ENCODE data around the gene NPR1.
"Not testable (repeated sequence)": the region's sequence is repeated elsewhere in the genome, so short reads cannot be mapped to it uniquely, and the experiment has no call there.

NPR1 gene

DNA sequence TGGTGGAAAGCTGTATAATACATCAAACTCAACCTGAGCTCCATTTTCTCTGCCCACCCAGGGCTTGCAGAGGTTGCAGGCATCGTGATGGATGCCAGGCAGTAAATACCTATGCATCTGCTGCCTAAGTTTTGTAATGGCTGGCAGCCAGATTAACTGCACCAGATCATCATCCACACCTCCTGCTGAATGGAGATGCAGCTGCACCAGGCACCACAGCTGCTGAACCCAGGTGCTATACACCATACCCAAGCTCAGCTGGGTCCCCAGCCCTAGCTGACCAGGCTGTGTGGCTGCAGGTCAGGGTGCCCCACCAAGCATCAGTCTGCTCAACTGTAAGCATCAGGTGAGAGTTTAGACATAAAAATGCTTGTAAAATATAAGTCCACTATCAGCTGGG lies 26.7 kb upstream of the NPR1 start:
- no peak for DNase-seq

DNA sequence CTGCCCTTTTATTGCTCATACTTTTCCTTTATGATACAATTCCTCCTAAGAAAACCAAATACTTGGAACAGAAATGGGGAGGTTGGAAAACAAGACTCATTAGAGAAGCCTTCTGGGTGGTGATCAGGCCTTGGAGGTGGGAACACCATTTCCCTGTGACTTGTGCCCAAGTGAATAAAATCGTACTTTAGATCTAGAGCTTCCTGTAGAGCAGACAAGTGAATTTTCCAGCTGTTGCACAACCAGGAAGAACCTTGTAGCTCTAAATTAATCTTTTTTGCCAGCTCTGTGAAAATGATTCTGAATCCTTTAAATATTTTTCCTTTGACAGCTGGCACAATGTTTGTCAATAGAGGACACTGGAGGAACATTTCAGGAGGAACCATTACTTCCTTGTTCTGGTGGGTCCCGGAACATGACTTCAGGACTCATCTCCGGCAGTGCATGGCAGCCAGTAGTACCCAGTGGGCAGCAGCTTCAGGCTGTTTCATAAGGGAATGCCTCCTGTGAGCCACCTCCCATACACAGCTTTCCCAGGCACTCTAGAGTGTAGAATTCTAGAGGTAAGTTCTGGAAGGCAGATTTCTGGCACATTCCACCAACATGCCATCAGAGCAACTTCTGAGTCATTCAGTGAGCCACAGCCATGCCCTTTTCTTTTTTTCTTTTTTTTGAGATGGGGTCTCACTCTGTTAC lies 25.5 kb upstream of the NPR1 start:
- DNase-seq: no peak

GRCh38 chr1:153655333-153655732 lies 23.2 kb upstream of the NPR1 start:
- DNase-seq: no peak

GRCh38 chr1:153658400-153659174 lies 19.9 kb upstream of the NPR1 start, which contains the start of gene SNAPIN:
Gene SNAPIN (plus strand): TSS chr1:153658703. CDS start chr1:153658744, 41 bp downstream.
- peak; percentile 78 to 85 for DNase-seq

DNA sequence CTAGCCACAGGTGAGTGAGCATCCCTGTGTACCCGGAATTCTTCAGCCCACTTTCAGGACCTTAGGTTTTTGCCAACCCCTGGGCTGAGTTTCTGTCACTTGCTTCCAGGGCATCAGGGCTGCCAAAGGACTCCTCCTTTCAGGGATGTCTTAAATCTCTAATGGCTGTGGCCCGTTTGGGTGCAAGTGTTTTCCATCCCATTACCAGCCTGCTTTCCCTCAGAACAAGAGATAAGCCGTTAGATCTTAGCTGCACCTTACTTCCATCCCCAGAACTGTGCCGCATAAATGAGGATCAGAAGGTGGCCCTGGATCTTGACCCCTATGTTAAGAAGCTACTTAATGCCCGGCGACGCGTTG lies 19.3 kb upstream of the NPR1 start:
- DNase-seq: no peak

DNA sequence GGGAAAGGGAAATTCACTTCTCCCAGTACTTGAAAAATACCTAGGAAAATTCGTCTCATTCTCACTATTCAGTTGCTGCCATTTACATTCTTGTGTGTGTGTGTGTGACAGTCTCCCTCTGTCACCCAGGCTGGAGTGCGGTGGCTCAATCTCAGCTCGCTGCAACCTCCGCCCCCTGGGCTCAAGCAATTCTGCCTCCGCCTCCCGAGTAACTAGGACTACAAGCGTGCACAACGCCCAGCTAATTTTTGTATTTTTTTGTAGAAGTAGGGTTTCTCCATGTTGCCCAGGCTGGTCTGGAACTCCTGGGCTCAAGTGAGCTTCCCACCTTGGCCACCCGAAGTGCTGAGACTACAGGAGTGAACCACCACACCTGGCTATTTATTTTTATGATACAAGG lies 18.8 kb upstream of the NPR1 start:
- DNase-seq: no peak

DNA sequence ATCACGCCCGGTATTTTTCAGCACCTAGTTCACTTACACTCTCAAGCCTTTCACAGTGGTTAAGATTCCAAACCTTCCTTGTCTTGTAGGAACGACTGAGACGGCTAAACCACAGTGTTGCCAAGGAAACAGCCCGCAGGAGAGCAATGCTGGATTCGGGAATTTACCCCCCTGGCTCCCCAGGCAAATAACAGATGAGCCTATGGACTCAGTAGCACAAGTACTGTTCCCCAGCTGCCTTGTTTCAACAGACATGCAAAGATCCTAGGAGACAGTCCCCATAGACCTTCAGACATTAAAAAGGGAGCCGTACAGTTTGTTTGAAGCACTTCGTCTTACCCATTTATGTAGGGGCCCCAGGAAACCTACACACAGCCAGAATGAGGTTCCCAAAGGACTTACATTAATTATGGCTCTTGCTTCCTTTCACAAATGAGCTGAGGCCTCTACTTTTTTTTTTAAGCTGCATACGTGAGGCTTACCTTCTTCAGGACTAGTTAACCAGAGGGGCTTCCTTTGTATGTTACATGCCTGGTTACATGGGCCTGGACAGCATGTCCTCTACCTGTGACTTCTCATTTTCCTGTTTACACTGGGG lies 17.3 kb upstream of the NPR1 start:
- no peak for DNase-seq

DNA sequence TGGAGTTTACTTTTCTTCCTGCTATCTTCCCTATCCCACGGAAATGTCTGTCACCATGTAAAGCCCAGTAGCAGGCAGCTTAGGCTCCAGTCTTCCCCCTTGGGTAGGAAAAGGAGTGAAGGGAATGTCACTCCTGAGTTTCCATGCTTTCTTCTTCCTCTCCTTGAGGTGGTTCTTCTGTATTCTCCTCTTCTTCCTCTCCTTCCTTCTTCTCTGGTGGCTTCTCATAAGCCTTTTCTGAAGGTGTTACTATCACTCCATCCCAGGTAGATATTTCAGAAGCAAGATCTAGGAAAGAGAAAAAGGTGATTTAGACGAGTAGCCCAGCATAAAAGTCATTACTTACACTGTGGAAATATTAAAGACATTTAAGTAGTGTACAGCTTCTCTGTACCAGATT lies 16.2 kb upstream of the NPR1 start:
- DNase-seq: no peak

DNA sequence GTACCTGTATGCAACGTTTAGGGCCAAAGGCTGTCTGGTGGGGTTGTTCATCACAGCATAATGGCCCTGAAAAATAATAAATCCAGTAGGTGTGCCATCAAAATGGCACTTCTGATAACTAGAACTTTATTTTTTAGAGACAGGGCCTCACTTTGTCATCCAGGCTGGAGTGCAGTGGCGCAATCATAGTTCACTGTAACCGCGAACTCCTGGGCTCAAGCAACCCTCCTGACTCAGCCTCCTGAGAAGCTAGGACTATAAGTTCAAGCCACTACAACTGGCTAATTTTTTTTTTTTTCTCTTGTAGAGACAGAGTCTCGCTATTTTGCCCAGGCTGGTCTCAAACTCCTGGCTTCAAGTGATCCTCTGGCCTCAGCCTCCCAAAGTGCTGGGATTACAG lies 15.3 kb upstream of the NPR1 start:
- DNase-seq: peak; percentile 11 to 13

DNA sequence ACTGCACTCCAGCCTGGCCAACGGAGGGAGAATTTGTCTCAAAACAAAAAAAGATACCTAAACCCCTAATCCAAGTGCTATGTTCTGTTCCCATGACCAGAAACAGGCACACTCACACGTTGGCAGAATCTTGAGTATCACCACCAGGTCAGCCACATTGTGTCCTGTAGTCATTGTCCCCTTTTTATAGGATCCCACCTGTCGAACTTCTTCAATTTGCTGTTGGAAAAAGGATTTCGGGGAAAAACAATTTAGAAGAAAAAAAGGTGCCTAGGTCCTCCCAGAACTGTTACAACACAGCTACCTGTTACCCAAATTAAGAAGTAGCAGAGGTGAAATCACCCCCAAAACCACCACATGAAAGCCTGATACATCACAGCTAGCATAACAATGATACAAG lies 11.0 kb upstream of the NPR1 start:
- DNase-seq: no peak

- not testable (repeated sequence) for DNase-seq
Observed at GRCh38 chr1:153668672-153669071, 9.8 kb upstream of the NPR1 start.

- no peak for DNase-seq
Observed at GRCh38 chr1:153669606-153670005, 8.9 kb upstream of the NPR1 start.

DNA sequence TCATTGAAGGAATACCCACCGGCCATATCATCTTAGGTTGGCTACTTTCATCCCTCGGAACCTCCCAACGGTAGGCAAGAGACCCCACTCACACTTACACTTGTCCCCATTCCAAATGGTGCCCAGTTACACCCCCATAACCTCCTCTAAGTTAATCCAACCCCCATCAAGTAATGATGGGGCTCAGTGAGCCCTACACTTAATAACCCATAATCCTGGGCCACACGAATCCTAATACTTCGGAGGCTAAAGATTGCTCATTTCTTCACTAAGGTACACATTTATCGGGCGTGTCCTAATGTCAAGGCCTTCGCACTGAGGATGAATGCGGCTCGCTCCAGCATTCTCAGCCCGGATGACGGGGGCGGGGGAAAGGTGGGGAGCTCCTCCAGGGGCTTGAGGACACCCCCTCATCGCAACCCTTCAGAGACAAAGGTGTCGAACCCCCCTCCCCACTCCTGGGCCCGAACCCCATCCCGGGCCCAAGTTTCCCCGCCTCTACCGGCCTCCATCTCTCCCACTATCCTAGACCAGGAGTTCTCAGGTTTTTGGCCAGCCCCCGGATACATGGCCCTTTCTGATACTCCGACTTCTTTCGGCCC lies 8.1 kb upstream of the NPR1 start:
- DNase-seq: no peak

GRCh38 chr1:153670859-153671627 lies 7.4 kb upstream of the NPR1 start, which contains the start of gene ILF2:
Gene ILF2 (minus strand): TSS chr1:153670993. CDS start chr1:153670922, 71 bp downstream.
- peak; percentile 99 for DNase-seq

DNA sequence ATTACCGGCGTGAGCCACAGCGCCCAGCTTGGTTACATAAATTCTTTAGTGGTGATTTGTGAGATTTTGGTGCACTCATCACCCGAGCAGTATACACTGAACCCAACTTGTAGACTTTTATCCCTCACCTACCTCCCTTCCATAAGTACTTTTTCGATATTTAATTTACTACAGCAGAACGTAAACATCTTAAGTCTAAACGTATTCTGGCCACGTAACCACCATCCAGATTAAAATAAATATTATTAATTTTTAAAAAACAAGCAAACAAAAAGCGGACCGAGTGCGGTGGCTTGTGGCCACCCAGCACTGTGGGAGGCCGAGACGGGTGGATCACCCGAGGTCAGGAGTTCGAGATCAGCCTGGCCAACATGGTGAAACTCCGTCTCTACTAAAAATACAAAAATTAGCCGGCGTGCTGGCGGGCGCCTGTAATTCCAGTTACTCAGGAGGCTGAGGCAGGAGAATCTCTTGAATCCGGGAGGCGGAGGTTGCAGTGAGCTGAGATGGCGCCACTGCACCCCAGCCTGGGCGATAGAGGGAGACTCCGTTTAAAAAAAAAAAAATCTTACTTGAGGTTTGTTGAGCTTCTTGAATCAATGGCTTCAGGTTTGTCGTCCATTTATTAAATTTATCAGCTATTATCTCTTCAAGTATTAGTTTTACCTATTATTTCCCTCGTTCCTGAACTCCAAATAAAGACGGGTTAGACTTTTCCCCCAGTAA lies 6.7 kb upstream of the NPR1 start:
- DNase-seq: peak; percentile 25 to 31

- DNase-seq: no peak
Observed at GRCh38 chr1:153673511-153673910, 5.0 kb upstream of the NPR1 start.

GRCh38 chr1:153677718-153678518 lies 570 bp upstream of the NPR1 start:
- DNase-seq: peak; percentile 27 to 28

GRCh38 chr1:153679337-153680119 lies 1.0 kb downstream of the NPR1 start:
- no peak for DNase-seq

DNA sequence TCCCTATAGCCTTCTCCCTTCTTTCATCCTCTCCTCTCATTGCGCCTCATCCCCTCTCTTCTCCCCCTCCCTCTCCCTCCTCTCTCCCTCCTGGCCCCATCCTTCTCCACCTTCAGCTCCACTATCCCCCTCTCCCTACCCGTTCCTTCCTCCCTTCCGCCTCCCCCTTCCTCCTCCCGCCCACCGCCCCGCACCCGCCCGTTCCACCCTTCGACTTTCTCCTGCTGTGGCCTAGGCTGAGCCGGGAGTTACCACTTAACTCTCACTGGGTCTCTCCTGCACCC lies 1.6 kb downstream of the NPR1 start:
- DNase-seq: no peak

DNA sequence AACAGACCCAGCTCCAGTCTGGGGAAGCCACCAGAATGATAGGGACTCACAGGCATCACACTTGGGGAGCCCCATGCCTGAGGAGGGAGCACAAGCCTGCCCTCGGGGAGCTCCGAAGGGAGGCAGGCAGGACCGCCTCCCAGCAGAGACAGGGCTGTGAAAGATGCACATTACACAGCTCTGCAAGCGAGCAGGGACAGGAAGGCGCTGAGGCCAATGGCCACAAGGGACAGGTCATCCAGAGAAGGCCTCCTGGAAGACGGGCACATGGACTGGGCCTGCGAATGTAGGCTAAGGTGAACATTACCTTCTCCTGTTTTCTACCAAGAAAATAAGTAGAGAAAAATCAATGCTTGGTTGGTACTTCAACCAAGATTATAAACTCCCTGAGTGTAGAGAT lies 4.2 kb downstream of the NPR1 start:
- no peak for DNase-seq

GRCh38 chr1:153683854-153684253 lies 5.4 kb downstream of the NPR1 start:
- DNase-seq: no peak

Data from AML-193 (cell line).